CD4-positive, alpha-beta T cell treated with Interleukin-6 at 100 ng/mL for 8 hours (primary cell): ENCODE data around the gene RSRC1.
"Not testable (repeated sequence)": the region's sequence is repeated elsewhere in the genome, so short reads cannot be mapped to it uniquely, and the experiment has no call there.

ENCODE experiments used
- DNase-seq: peaks from one replicate; pipeline ENCODE4 v3.0.0-alpha.2; 2020; ENCODE audit warnings: mixed read lengths, low spot score

The RSRC1 gene

DNA sequence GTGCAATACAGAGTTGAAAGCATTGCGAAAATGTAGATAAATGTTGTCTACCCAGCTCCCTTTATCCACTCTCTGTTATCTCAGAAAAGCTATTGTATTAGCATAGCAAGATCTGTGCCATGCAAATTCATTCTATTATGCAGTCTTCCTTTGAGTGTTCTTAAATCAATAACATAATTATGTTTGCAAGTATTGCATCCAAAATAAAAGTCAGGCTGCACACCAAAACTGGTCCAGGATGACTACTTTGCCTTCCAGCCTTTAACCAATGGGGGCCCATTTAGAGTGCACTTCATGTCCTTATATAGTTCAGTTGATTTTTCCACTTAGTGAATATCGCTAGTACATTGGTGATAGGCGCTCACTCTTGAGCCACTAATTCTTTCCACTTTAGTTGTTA, 353.7 kb downstream of the RSRC1 start:
- DNase-seq, result no peak

DNA sequence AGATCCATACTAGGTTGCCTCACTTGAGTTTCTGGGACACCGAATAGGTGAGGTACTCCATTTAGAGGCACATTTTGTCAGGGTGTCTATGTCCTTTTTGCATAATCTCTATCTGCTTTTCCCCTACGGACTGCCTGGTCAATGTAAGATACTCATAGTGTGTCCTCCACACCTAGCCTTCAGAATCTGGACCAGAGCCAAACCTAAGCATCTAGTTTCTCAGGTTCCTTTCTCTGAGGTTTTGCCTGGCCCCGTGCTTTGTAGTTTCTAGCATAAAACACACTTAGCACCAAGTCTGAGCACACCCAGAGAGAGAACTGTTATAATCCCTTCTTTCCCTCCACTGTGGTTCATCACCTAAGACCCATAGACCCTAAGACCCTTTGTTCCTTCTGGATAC, 355.2 kb downstream of the RSRC1 start:
- DNase-seq, result no peak

DNA sequence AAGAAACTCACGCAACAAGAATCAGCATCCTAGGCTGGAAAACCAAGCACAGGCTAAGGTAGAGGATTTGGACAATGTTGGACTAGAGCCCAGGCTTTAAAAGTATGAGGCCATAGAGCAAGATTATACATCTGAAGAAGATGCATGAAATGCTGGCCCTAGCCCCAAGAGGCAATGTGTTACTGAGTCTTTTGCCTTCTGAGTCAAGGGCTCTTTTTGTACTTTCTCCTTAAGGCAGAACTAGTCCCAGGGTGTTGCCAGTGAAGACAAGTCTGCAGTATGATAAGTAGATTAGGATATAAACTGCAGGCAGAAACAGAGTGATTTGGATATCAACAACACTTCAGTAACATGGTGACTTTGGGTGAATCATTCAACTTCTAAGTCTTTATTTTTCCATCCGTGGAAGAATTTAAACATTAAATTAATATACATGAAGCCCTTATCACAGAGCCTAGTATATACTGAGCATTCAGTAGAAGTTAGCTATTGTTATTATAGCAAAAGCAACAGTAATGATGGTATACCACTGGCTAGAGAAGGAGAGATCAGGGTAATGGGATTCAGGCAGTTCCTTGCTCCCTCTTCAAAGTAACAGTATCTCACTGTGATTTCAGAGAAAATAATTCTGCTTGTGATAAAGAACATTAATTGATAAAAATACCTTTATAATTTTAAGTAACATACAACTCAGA, 361.2 kb downstream of the RSRC1 start:
- no peak for DNase-seq

DNA sequence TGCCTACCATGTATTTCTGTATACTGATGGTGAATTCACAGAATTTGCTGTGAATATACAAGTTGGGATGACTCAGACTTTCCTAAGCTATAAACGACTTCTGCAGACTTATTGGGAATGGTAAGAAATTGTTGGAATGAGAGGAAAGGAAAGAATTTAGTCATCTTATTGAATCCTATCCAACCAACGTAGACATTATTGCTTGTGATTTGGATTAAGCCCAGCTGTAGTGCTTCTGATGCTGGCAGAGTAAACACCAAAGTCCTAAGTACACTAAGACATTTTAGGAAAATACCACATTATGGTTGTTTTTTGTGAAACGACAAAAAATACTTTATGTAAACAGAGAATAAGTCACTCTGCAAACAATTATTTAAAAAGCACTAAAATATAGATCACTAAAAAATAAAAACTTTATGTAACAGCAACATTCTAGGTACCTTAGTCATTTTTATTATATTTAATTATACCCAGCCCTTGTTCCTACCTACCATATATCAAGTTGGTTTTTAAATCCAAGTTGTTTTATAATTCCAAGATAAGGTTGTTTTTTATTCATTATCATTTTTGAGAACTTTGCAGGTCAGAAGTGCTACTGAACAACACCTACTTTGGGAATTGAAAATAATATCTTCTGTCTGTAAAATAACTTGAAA, 361.9 kb downstream of the RSRC1 start:
- no peak for DNase-seq

- no peak for DNase-seq
Measured at GRCh38 chr3:158479051-158479450, 369.2 kb downstream of the RSRC1 start.

DNA sequence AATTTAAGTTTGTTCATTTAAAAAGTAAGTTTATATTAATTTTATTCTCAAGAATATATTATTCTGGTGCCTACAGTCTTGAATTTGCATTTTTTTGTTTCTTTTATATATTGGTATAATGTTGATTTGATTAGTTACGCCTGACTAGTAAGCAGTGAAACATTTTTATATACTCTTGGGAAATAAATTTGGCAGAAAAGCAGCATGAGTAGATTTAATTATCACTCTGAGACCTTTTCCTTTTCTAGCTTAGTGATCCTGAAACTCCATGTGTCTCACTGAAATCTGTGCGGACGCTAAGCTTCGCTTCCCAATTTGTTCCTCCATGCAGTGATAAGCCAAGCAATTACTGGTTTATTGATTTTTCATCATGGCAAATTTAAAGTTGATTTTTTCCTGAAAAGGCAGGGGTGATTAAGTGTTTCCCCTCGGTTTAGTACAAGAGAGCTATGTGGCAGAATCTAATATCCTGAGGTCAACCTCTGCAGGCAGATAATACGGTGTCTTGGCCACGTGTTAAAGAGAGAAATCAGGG, 373.9 kb downstream of the RSRC1 start:
- DNase-seq, result no peak

DNA sequence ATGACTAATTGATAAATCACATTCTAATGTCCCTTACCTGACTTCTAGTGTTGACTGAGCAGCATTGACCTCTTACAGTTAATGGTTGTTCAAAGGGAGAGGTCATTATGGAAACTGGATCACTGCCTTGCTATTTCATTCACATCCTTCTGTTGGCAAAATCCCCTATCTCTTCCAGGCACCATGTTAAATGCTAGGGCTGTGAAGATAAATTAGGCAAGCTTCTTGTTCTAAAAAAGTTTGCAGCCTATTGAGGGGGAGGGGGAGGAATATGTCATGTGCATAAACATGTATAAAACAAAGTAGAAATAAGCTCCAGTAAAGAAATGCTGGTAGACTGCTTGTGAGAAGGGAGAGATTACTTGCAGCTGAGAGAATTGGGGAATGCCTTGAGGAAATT, 376.3 kb downstream of the RSRC1 start:
- DNase-seq, result no peak

DNA sequence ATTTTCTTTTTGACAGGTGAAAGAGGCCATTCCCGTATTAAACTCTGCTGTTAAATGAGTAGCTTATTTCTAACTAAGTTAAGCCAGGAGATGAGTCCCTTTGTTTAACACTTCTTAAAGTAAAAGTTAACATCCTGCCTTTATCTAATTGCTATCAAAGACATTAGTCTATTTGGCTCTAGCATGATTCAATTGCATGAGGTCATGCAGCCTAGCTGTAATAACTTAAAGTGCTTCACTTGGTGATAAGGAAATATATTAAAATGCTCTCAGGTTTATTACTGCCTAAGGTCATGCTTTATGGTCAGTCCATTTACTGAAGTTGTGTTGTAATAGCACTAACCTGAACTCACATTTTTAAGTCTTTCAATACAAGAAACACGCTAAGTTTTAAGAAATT, 378.8 kb downstream of the RSRC1 start:
- DNase-seq, result no peak

DNA sequence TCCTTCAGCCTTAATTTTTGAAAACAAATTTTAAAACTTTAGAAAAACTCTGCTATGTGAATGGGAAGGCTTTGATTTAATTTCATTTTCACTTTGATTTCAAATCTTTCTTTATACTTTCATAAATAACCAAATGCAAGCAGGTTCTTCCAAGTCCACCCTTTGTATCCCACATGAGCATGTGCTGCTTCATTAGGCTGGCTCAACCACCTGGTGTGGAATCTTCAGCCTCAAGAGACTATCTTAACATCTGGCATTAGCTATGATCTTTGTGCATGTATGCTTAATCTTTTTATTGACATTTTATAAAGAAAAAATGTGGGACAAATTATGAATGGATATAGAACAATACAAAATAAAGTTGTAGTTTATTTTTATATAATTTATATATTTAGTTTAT, 379.3 kb downstream of the RSRC1 start:
- no peak for DNase-seq

- no peak for DNase-seq
Measured at GRCh38 chr3:158491968-158492367, 382.1 kb downstream of the RSRC1 start.

DNA sequence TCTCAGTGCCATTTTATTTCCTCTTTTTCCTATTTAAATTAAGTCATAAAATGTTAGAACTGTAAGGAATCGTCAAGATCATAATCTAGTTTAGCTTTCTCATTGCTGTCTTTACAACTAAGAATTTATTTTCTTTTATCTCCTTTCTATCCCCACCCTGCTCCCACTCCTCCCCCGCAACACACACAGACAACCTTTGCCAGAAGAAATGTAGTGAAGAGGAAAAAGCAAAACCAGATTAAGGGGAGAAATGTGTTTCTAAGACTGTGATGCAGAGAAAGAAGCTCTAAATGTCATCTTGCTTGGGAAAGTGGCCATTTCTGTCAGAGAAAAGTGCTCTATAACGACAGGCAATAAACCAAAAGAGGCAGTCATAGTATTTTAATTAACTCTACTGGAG, 382.8 kb downstream of the RSRC1 start:
- no peak for DNase-seq

DNA sequence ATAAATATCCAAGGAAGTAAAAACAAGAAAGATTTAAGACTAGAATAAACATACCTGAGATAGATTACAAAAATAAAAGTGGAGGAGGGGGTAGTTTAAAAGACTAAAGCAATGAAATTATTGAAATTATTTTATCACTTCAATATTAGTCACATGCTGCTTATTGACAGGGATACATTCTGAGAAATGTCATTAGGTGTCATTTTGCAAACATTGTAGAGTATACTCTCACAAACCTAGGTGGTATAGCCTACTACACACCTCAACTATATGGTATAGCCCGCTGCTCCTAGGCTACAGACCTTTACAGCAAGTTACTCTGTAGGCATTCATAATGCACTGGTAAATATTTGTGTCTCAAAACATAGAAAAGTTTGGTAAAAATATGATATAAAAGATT, 384.0 kb downstream of the RSRC1 start:
- no peak for DNase-seq

- no peak for DNase-seq
Measured at GRCh38 chr3:158494673-158495072, 384.8 kb downstream of the RSRC1 start.

DNA sequence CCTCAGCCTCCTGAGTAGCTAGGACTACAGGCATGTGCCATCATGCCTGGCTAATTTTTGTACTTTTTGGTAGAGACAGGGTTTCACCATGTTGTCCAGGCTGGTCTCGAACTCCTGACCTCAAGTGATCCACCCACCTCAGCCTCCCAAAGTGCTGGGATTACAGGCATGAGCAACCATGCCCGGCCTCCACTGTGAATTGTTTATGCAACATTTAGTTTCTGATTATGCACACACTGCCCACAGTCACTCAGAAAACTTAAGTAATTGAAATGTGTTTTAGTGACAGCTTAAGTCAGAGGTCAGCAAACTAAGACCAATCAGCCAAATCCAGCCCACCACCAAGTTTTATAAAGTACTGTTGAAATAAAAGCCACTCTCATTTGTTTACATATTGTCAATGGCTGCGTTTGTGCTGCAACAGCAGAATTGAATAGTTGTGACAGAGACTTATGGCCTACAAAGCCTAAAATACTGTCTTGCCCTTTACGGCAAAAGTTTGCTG, 385.6 kb downstream of the RSRC1 start:
- not testable (repeated sequence) for DNase-seq

DNA sequence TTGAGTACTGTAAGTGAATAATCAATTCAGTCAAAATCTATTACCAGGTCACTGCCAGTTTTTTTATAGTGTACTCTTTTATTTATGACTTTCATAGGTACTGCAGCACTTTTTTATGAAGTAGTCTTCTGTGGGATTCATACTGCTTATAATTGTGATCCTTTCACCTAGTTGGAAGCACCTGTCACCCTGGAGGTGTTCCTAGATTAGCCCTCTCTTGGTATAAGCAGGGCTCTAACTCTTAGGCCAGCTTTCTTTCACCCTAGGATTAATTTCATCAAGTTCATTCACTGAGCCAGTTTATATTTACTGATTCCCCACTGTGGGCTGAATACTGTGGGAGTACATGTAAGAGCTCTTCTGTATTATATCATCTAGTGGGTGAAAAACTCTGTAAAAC, 395.2 kb downstream of the RSRC1 start:
- no peak for DNase-seq

DNA sequence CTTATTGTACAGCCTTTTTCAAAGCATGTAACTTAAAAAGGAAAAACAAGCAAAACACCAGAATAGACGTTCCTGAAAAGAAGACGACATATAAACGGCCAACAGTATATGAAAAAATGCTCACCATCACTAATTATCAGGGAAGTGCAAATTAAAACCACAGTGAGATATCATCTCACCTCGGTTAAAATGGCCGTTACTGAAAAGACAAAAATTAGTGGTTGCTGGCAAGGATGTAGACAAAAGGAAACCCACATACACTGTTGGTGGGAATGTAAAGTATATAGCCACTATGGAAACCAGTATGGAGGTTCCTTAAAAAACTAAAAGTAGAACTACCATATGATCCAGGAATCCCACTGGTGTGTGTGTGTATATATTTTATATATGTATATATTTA, 396.6 kb downstream of the RSRC1 start:
- DNase-seq, result no peak

GRCh38 chr3:158508481-158508880, 398.6 kb downstream of the RSRC1 start:
- no peak for DNase-seq

- no peak for DNase-seq
Measured at GRCh38 chr3:158509891-158510290, 400.0 kb downstream of the RSRC1 start.

DNA sequence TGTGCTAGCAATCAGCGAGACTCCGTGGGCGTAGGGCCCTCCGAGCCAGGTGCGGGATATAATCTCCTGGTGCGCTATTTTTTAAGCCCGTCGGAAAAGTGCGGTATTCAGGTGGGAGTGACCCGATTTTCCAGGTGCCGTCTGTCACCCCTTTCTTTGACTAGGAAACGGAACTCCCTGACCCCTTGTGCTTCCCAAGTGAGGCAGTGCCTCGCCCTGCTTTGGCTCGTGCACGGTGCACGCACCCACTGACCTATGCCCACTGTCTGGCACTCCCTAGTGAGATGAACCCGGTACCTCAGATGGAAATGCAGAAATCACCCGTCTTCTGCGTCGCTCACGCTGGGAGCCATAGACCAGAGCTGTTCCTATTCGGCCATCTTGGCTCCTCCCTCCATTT, 406.8 kb downstream of the RSRC1 start:
- DNase-seq, result not testable (repeated sequence)

DNA sequence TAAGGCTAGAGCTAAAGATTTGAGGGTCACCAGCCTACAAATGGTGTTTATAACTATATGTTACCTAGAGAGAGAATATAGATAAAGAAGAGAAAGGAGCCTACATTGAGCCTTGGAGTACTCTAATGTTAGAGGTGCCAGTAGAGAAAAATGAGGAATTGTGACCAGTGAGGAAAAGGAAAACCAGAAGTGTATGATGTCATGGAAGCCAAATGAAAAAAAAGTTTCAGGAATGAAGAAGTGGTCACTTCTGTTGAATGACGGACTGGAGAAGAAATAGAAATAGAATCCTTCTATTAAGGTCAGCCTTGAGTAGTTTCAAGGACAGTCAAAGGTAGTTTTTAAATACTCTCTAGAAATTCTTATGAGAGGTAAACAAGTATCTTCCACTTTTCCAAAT, 409.9 kb downstream of the RSRC1 start:
- DNase-seq, result no peak

DNA sequence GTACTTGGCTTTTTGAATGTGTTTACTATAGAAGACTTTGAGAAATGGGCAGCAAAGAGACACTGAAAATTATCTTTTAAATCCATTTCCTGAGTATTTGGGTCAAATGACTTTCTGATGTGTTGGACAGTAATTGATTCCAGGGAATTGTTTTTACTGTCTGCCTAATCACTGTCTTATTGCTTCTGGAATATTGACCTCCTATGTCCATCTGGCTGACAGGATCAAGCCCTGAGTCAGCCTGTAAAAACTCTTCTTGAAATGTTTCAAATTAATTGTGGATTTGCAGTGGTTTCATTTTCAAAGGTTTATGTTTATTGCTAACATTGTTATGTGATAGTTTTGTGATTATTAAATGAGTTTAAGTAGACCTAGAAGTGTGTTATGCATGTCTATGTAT, 410.5 kb downstream of the RSRC1 start:
- no peak for DNase-seq

- DNase-seq, result no peak
Measured at GRCh38 chr3:158522221-158523136, 412.6 kb downstream of the RSRC1 start.
